Sigmoid colon (tissue), 4 donors: ENCODE data around the gene OPCML.

Experiments
- EP300 ChIP-seq, 4 donors: sonication (generic); formaldehyde crosslinking; IDR thresholded peaks; one replicate each; pipeline ENCODE4 v1.6.1; 2017; ENCODE audit warnings: antibody characterized with exemption in 4 of 4
- POLR2A ChIP-seq, 2 donors: fragments of 450-650 bp; IDR thresholded peaks; one replicate each; pipeline ENCODE4 v1.6.1; 2016; ENCODE audit warnings: antibody characterized with exemption in 2 of 2, mild to moderate bottlenecking in 2 of 2, moderate library complexity in 2 of 2
- POLR2AphosphoS5 ChIP-seq, 4 donors: sonication (generic); formaldehyde crosslinking; IDR thresholded peaks; one replicate each; pipeline ENCODE4 v1.6.1; 2017; ENCODE audit warnings: antibody characterized with exemption in 4 of 4
- TF ChIP-seq, protein P1 (sequence below), 4 experiments: fragments of 450-650 bp in 3 of 4; fragments of 200-600 bp in 1 of 4; IDR thresholded peaks; one replicate each; pipeline ENCODE4 v1.5.1; 2016 to 2019; ENCODE audit warnings: antibody characterized with exemption in 4 of 4, mild to moderate bottlenecking in 3 of 4, moderate library complexity in 2 of 4

DNA sequence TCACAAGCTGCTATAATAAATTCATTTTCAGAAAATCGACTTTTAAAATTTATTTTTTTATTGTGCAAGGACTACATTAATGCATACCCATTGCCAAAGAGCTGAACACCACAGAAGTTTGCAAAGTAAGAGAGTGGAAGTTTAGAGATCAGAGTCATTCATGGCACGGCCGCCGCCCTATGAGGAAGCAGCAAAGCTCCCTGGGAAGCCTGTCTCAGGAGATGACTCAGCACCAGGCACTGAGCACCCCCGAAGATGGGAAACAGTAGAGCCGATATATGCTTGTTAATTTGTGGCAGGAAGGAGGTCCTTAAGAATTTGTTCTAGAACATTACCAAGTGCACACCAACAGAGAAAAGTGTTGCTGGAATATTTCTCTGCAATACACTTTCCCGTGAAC is 693.7 kb downstream of the OPCML start:
- TF ChIP-seq POLR2AphosphoS5 (IDR thresholded peaks at IDR 0.05), result no peak
- TF ChIP-seq, protein P1, sequence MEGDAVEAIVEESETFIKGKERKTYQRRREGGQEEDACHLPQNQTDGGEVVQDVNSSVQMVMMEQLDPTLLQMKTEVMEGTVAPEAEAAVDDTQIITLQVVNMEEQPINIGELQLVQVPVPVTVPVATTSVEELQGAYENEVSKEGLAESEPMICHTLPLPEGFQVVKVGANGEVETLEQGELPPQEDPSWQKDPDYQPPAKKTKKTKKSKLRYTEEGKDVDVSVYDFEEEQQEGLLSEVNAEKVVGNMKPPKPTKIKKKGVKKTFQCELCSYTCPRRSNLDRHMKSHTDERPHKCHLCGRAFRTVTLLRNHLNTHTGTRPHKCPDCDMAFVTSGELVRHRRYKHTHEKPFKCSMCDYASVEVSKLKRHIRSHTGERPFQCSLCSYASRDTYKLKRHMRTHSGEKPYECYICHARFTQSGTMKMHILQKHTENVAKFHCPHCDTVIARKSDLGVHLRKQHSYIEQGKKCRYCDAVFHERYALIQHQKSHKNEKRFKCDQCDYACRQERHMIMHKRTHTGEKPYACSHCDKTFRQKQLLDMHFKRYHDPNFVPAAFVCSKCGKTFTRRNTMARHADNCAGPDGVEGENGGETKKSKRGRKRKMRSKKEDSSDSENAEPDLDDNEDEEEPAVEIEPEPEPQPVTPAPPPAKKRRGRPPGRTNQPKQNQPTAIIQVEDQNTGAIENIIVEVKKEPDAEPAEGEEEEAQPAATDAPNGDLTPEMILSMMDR (IDR thresholded peaks at IDR 0.05), result no peak
- TF ChIP-seq POLR2A (IDR thresholded peaks at IDR 0.05), result no peak
- TF ChIP-seq EP300 (IDR thresholded peaks at IDR 0.05), result no peak
